ENCODE measurements around the gene BID.
"Not testable (repeated sequence)": the region's sequence is repeated elsewhere in the genome, so short reads cannot be mapped to it uniquely, and the experiment has no call there.

BID gene

GRCh38 chr22:17698276-17698675, 76.0 kb downstream of the BID start:
- DNase-seq: not testable (repeated sequence)

GRCh38 chr22:17697196-17697595, 77.1 kb downstream of the BID start:
- not testable (repeated sequence) for DNase-seq

GRCh38 chr22:17695986-17696385, 78.3 kb downstream of the BID start:
- DNase-seq: no peak

GRCh38 chr22:17694752-17695151, 79.5 kb downstream of the BID start:
- no peak for DNase-seq

- DNase-seq: no peak
Observed at GRCh38 chr22:17694193-17694592, 80.1 kb downstream of the BID start.

- DNase-seq: no peak
Observed at GRCh38 chr22:17692841-17693240, 81.4 kb downstream of the BID start.

GRCh38 chr22:17684245-17684644, 90.0 kb downstream of the BID start:
- no peak for DNase-seq

Data from SIG-M5 (cell line).